Erythroblast (primary cell): ENCODE results near the gene EVA1B.
A peak's percentile ranks its signal among the peaks of the same experiment; 100 is the strongest.

ENCODE experiments used
- DNase-seq, 2 experiments: peaks; one replicate each; lab custom pipeline; 2025; lab: John Stamatoyannopoulos, UW
- GATA1 ChIP-seq: IDR thresholded peaks from 2 replicates; pipeline ENCODE4 v1.6.1; 2011; ENCODE audit warnings: low read depth, mild to moderate bottlenecking, control low read depth, low read length, moderate library complexity
- POLR2A ChIP-seq: IDR thresholded peaks from 2 replicates; pipeline ENCODE4 v1.6.1; 2011; ENCODE audit warnings: mild to moderate bottlenecking, low read length

The EVA1B gene

GRCh38 chr1:36323636-36324352 lies at the start of gene EVA1B:
Gene EVA1B (minus strand): TSS chr1:36323645. CDS start chr1:36323037, 608 bp downstream.
- DNase-seq, result no peak

GRCh38 chr1:36372617-36373016 lies 49.2 kb upstream of the EVA1B start:
- TF ChIP-seq GATA1 (no peak), POLR2A (no peak)
- peak; percentile 88 to 90 for DNase-seq

More at GRCh38 chr1:36323636-36324352, at the start of gene EVA1B:
- TF ChIP-seq GATA1, result no peak
- TF ChIP-seq POLR2A, result no peak

- TF ChIP-seq GATA1 (no peak), POLR2A (no peak)
- peak; percentile 80 to 90 for DNase-seq
Measured at GRCh38 chr1:36369061-36369861, 45.8 kb upstream of the EVA1B start.

GRCh38 chr1:36367798-36368197 lies 44.4 kb upstream of the EVA1B start:
- no peak for TF ChIP-seq POLR2A
- no peak for TF ChIP-seq GATA1
- no peak for DNase-seq

GRCh38 chr1:36367066-36367465 lies 43.6 kb upstream of the EVA1B start:
- TF ChIP-seq POLR2A (no peak), GATA1 (no peak)
- DNase-seq, result no peak

GRCh38 chr1:36366091-36366661 lies 42.7 kb upstream of the EVA1B start:
- DNase-seq, result no peak
- TF ChIP-seq GATA1, result no peak
- TF ChIP-seq POLR2A, result no peak

GRCh38 chr1:36365381-36365780 lies 41.9 kb upstream of the EVA1B start:
- peak; percentile 41 to 59 for DNase-seq
- no peak for TF ChIP-seq GATA1
- no peak for TF ChIP-seq POLR2A

GRCh38 chr1:36359911-36360550 lies 36.6 kb upstream of the EVA1B start:
- no peak for DNase-seq
- TF ChIP-seq GATA1 (no peak), POLR2A (no peak)

- TF ChIP-seq POLR2A (no peak), GATA1 (no peak)
- DNase-seq, result no peak
Measured at GRCh38 chr1:36359383-36359782, 35.9 kb upstream of the EVA1B start.

- no peak for DNase-seq
- TF ChIP-seq POLR2A, result no peak
- no peak for TF ChIP-seq GATA1
Measured at GRCh38 chr1:36358514-36359084, 35.2 kb upstream of the EVA1B start.

- no peak for DNase-seq
- TF ChIP-seq GATA1 (no peak), POLR2A (no peak)
Measured at GRCh38 chr1:36355811-36356210, 32.4 kb upstream of the EVA1B start.

GRCh38 chr1:36354486-36354885 lies 31.0 kb upstream of the EVA1B start:
- DNase-seq, result no peak
- TF ChIP-seq POLR2A, result no peak
- no peak for TF ChIP-seq GATA1
